Cardiac fibroblast (primary cell): ENCODE measurements around the gene TRABD2B.

ENCODE experiments used
- DNase-seq, 2 donors: peaks; one replicate each; pipeline versions ENCODE4 v3.0.0 to v3.0.0-alpha.2; 2010; ENCODE audit warnings: low read depth in 2 of 2
- H3K4me3 ChIP-seq, 2 donors: replicated peaks in 1 of 2; 1 replicate in 1 of 2; 2 replicates in 1 of 2; pipeline ENCODE4 v1.5.1; 2011; ENCODE audit warnings: low read depth in 2 of 2, low read length in 2 of 2, mild to moderate bottlenecking in 2 of 2, moderate library complexity in 1 of 2
- CTCF ChIP-seq: IDR thresholded peaks from one replicate; pipeline ENCODE4 v1.5.1; 2011; ENCODE audit warnings: low read depth, mild to moderate bottlenecking, low read length, inconsistent platforms

The TRABD2B gene

GRCh38 chr1:47812904-47813514 is 184.2 kb downstream of the TRABD2B start:
- H3K4me3 ChIP-seq: no peak overlapping the region
- TF ChIP-seq CTCF: no peak
- DNase-seq: no peak

GRCh38 chr1:47810964-47811682 is 186.1 kb downstream of the TRABD2B start:
- no peak for TF ChIP-seq CTCF
- H3K4me3 ChIP-seq: no peak overlapping the region
- DNase-seq: no peak

GRCh38 chr1:47809301-47810084 is 187.7 kb downstream of the TRABD2B start:
- no peak overlapping the region for H3K4me3 ChIP-seq
- no peak for TF ChIP-seq CTCF
- no peak for DNase-seq

- no peak for TF ChIP-seq CTCF
- DNase-seq: no peak
These were observed 188.6 kb downstream of the TRABD2B start for GRCh38 chr1:47808612-47809011.

GRCh38 chr1:47805921-47806361 is 191.2 kb downstream of the TRABD2B start:
- no peak for TF ChIP-seq CTCF
- H3K4me3 ChIP-seq: no peak overlapping the region
- DNase-seq: no peak

More at GRCh38 chr1:47808612-47809011, 188.6 kb downstream of the TRABD2B start:
- no peak overlapping the region for H3K4me3 ChIP-seq

- no peak overlapping the region for H3K4me3 ChIP-seq
- no peak for DNase-seq
- TF ChIP-seq CTCF: no peak
These were observed 192.2 kb downstream of the TRABD2B start for GRCh38 chr1:47805018-47805417.
